IPS-NIHi11 (cell line): ENCODE results near the gene MAGEA11.
"Not testable (repeated sequence)": the region's sequence is repeated elsewhere in the genome, so short reads cannot be mapped to it uniquely, and the experiment has no call there.

ENCODE experiments used
- DNase-seq: peaks from one replicate; pipeline ENCODE4 v3.0.0; 2012; ENCODE audit warnings: mixed read lengths, low spot score

Gene MAGEA11

DNA sequence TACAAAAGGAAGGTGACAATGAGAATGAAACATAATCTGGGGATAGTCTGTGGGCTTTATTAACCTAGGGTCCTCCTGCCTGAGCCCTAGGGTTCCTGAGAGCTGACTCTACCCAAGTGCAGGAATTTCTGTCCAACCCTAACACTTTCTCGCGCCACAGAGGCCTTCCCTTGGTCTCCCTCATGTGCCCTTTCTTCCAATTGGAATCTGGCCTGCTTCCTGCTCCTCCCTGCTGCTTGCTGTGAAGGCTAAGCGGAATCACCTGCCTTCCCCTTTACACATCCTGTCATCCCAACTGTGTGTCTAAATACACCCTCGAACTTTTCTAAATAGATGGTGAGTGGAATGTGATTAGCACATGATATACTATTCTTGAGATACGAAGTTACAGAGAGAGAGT lies 5.9 kb downstream of the MAGEA11 start:
- no peak for DNase-seq

DNA sequence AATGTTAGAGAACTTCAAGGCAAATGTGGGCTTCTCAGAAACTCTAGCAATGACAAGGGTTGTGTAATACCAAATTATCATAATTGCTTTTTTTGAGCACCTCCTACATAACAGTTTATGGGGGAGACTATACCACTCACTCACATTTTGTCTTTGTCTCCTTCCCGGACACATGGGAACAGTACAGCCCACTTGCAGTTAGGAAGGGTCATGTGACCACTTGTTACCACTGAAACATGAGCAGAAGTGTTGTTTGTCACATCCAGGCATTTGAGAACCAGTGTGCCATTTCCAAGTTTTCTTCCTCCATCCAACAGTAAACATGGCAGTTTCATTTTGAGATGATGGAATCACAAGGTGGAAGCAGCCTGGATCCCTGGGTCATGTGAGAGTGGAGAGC lies 6.9 kb downstream of the MAGEA11 start:
- no peak for DNase-seq

DNA sequence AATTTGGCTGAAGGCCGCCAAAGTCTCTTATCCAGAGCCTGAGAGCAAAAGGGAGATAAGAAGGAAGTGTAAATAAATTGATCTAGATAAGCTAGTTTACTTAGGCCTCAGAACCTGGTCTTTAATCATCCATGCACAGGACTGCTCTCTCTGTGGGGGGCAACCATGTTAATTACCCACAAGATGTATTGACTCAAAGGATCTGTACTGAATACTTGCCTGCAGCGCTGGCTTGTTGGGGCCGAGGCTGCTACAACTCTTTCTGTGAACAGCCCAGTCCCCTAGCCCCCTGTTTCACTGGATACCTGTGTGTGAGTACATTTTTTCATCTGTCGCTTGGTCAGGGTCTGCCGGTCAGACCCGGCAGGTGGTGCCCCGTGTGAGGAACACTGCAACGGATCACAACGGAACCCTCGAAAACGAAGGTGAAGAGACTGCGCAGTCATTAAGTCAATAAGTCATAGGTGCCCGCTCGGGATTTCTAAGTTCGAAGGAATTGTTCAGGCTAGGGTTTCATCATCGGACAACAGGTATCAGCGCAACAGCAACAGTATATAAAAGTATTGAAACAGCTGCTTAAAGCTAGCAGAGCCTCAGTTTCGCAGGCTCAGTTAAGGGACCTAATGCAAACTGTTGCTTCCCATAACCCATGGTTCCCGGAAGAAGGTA lies 8.3 kb downstream of the MAGEA11 start:
- DNase-seq = no peak

DNA sequence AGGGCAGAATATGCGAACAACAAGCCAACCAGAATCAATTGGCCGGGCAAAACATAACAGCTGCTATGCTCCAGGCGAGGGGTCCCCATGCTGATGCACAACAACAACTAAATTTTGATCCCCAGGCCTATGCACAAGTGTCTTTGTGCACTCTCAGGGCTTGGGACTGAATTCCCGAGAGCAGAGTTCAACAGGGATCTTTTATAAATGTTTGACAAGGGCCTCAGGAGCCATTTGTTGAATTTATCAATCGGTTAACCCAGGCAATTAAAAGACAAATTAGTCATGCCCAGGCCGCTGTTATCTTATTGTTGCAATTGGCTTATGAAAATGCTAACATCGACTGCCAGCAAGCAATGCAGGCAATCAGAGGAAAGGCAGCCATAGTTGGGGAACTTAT lies 9.4 kb downstream of the MAGEA11 start:
- not testable (repeated sequence) for DNase-seq

DNA sequence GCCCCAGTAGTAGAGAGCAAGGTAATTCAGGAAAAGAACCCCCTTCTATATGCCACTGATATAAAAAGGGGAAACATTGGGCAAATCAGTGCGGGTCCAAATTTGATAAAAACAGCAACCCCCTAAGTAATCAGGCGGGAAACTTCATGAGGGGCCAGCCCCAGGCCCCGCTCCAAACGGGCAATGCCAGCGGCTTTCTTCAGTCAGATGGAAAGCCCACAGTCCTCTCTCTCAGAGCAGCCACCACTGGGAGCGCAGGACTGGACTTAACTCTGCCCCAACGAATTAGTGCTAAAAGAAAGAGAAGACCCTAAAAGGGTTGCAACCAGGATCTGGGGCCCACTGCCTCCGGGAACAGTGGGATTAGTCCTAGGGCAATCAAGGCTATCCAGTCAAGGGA lies 9.9 kb downstream of the MAGEA11 start:
- DNase-seq = no peak

DNA sequence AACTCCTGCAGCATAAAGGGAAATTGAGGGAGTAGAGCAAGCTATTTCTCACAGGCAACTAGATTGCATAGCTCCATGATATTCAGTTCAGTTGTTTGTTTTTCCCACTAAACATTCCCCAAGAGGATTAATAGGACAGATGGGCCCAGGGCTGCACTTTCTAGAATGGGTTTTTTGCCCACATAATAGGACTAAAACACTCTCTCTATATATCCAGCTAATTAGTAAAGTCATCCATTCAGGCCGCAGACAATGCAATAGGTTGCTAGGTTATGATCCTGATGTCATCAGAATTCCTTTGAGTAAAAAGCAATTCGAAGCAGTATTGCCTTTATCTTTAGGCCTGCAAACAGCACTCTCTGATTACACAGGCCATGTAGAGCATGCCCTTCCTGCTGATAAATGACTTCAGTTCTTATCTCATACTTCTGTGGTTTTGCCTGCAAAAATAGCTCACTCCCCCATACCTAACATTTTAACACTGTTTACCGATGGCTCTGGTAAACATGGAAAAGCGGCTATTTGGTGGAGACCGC lies 11.8 kb downstream of the MAGEA11 start:
- not testable (repeated sequence) for DNase-seq

DNA sequence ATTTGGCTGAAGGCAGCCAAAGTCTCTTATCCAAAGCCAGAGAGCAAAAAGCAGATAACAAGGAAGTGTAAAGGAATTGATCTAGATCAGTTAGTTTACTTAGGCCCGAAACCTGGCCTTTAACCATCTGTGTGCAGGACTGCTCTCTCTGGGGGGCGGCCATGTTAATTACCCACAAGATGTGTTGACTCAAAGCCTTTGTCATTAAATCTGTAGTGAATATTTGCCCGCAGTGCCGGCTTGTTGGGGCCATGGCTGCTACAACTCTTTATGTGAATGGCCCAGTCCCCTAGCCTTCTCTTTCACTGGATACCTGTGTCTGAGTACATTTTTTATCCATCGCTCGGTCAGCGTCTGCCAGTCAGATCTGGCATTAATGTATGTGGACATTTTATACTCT lies 15.4 kb downstream of the MAGEA11 start:
- not testable (repeated sequence) for DNase-seq

DNA sequence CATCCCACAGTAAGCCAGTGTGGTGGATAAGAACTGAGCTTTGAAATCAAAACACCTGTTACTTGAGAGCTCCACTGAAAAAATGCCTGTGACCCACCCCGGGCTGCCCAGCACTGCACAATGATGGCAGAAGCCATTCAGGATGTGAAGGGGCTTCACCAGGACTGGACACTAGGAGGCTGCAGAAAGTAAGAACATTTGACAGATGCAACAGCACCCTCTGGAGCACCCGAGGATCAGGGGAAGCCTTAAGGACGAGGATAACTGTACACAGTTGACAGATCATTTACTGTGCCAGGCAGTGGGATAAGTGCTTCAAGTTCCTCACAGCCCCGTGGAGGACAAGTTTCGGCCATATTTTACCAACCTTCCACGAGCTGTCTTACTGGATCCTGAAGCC lies 30.4 kb downstream of the MAGEA11 start:
- DNase-seq = not testable (repeated sequence)

DNA sequence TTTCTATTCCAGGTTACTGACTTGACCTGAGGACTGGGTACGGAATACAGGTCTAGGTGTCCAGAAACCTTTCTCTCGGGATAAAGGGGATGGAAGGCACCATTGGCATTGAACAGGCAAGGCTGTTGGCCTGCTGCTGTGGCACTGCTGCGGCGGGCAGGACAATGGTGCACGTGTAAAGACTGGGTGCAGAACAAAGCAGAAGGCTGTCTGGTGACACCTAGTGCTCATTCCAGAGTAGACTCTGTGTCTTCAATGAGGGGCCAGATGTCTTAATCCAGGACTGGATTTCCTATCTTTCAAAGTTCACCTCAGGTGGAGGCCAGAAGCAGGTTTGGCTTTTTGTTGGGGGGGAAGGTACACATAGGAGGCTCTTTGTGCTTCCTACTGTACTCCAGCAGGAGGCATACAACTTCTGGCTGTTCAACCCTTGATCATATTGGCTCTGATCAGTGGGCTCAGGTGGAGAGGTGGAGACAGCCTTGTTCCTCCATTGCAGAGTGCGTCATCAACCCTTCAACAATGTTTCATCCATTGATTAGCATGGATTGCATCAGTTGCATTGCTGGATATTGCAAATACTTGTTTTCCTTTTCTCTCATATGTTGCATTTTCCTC lies 34.6 kb downstream of the MAGEA11 start:
- DNase-seq = not testable (repeated sequence)

DNA sequence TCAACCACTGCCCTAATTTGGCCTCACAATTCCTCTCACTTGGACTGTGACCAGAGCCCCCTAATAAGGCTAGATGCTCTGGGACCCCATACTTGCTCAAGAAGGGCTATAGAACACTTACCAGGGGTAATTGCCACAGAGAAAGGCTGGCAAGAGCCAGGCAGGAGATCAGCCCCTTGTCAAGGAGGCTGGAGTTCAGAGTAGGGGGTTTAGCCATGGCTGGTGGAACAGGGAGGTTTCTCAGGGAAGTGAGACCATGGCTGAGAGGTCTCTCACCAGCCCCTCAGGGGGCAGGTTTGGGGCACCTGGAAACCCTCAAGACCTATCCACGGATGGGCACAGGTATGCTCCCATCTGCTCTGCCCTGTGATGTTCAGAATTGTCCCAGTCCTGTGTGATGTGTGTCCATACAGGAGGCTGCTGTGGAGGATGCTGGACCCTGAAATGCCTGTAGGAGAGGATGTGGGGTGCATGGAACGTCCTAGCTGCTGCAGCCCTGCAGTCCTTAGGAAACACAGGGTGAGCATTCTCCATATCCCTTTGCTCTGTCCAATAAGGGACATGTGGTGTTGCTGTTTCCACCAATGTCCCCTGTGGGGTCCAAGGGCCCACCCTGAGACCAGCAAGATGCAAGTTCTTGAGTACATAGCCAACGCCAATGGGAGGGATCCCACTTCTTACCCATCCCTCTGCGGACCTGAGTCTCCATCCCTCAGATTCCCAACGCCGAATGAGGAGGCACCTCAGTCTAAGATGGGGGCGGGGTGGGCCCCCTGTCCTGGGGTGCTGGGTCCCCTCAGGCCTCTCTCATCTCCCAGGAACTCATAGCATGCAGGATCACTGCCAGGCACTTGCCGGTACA lies 45.6 kb downstream of the MAGEA11 start:
- DNase-seq = no peak

DNA sequence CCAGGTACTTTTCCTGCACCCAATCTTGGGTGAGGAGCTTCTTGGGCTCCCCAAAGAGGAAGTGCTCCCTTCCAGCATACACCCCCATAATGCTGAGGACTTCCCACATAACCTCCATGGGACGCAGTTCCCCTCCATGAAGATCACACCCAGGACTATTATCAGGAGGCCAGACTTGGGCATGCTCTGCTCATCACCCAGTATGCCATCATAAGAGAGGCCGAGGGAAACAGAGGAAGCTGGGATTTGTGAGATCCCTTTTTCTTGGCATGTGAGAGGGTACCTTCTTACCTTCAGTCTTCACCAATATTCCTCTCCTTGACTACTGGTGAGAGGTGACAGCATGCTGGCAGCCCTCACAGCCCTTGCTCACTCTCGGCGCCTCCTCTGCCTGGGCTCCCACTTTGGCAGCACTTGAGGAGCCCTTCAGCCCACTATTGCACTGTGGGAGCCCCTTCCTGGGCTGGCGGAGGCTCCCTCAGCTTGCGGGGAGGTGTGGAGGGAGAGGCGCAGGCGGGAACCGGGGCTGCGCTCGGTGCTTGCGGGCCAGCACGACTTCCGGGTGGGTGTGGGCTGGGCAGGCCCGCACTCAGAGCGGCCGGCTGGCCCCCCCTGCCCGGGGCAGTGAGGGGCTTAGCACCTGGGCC lies 46.3 kb downstream of the MAGEA11 start:
- no peak for DNase-seq

DNA sequence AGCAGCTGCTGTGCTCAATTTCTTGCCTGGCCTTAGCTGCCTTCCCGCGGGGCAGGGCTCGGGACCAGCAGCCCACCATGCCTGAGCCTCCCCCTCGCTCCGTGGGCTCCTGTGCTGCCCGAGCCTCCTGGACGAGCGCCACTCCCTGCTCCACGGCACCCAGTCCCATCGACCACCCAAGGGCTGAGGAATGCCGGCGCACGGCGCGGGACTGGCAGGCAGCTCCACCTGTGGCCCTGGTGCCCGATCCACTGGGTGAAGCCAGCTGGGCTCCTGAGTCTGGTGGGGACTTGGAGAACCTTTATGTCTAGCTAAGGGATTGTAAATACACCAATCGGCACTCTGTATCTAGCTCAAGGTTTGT lies 46.8 kb downstream of the MAGEA11 start:
- not testable (repeated sequence) for DNase-seq

DNA sequence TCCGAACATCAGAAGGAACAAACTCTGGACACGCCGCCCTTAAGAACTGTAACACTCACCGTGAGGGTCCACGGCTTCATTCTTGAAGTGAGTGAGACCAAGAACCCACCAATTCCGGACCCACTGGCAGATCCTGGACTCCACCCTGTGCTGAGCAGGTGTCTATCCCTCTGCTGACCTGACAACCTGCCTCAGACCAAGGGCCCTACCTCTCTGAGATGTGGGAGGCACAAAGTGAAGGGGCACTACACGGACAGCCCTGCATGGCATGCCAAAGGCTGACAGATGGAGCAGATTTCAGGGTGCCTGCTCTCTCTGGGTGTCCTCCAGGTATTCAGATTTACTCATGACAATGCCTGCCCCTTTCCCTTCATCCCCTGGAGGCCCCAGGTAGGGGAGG lies 48.0 kb downstream of the MAGEA11 start:
- no peak for DNase-seq

DNA sequence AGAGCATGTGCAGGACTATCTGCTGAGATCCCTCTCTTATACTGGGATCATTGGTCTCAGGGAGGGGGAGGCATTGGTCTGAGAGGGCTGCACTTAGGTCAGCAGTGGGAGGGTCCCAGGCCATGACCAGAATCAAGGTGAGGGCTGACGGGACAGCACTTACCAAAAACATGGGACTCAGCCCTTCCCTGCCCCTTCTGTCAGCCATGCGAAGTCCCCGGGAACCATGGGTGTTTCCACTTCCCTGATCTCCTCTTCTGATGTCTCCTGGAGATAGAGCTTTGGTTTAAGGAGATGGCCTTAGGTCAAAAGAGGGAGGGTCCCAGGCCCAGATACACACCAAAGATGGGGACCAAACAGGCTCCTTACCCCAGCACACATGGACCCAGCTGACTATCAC lies 49.1 kb downstream of the MAGEA11 start:
- no peak for DNase-seq

DNA sequence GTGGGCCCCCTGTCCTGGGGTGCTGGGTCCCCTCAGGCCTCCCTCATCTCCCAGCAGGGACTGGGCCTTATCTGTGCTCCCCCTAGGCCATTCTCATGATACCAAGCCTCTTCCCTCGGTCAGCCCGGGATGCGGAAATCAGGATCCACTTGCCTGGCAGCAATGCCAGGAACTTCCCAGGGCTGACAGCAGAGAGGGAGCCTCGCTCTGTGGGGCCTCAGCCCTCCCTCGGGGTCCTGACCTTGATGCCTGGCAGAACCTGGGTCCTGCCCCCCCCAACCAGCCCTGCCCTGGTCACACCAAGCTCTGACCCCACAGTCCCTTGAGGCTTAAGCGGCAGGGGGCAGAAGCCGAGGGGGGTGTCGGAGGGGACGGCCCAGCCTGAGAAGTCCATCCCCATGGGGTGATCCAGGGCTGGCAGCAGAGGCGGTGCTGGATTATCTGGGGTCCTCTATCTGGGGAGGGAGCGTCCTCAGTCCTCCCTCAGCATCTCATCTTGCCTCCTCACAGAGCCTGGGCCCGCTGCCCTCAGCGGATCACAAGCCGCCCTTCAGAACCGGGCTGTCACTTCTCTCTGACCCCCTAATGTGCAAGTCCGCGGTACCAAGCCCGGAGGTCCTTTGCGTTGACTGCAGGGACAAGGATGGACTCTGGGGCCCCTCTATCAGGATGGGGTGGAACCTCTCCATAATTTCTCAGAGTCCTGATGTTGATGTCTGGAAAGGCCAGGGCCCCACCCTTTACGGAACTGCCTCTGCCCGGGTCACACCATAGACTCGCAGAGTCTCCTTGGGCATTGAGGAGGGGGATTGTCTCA lies 50.2 kb downstream of the MAGEA11 start:
- not testable (repeated sequence) for DNase-seq

DNA sequence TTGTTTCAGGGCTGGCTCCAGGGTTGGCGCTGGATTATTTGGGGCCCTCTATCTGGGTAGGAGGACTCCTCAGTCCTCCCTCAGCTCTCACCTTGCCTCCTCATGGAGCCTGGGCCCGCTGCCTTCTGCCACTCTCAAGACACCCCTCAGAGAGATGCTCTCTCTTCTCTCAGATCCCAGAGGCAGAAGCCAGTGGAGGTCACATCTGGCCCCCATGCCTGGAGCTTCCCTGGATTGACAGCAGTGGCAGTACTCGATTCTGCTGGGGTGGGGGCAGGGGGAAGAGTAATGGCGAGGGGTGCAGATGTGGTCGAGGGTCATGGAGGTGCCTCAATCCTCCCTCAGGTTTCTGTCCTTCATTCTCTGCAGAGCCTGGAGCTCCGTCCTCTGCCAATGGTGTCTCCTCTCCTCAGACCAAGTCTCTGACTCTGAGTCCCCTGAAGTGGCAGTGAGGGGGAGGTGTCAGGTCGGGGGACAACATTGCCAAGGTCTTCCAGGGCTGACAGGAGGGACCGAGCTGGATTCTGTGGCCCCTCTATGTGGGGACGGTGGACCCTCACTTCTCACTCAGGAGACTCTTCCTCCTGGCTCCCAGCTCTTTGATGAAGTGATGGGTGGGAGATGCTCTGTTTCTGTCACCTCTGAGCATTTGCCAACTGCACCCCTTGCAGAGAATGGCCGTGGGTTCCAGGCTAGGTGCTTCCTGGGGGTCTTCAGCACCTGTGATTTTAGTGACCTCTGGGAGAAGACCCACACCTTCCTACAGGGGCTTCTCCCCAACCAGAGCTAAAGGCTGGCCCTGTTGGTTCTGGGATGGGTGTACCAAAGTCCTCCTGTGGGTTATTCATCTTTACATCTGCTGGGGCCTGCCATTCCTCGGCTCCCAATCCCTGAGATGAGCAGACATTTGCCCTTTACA lies 51.1 kb downstream of the MAGEA11 start:
- DNase-seq = no peak
